NCI-H1694 (cell line): ENCODE results near the gene MLIP.

ENCODE experiments used
- DNase-seq: peaks from one replicate; lab custom pipeline; 2025; lab: John Stamatoyannopoulos, UW

Gene MLIP

DNA sequence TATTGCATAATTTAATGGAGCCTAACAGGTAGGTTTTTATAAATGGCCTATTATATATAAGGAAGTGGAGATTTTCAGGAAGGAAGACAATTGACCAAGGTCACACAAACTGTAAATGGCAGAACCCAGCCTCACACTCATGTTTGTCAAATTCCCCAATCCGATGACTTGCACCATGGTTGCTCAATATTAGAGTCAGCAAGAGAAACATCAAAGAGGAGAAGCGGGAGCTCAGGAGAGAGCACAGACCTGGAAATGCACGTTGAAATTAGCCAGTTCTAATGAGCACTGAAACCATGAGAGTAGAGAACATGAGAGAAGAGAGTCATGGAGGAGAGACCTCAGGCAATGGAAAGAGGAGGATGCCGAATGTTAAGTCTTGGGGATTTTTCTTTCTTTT, 13.5 kb upstream of the MLIP start:
- DNase-seq, result no peak

DNA sequence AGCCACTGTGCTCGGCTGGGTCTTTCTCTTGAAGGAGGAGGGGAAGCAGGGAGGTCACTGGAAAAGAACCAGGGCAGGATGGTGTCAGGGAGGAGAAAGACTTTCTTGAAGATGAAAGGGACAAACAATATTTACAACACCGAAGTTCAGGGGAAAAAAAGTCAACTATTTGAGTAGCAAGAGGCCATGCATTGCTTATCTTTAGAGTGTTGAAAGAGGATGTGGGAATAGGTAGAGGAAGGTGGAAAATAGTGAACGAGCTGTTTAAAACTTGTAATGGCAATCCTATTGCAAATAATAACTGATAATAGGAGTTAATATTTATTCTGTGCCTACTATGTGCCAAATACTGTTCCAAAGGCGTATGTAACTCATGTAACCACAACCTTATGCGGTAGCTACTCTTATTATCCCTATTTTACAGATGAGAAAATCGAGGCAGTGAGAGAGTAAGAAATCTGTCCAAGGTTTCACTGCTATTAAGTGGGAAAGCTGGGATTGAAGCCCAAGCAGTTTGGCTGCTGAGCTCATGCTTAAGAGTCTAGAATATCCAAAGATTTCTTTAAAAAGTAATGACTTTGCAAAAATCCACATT, 12.7 kb upstream of the MLIP start:
- no peak for DNase-seq

DNA sequence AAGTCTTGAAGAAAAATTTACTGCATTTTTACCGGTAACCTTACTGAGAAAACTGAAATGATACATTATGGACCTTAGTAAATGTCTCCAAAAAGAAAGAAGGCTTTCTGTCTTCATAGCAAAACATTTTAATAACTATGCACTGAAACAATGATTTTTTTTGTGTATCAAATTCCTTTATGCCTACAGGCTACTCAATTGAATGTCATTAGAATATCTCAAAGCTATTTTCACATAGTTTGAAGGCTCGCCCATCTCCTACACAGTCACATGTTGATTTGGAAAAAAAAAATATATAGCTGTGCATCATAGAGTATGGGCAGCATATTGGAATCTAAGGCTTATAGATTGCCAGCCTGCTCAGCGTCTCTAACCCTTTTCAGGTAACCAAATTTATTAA, 12.0 kb upstream of the MLIP start:
- no peak for DNase-seq

DNA sequence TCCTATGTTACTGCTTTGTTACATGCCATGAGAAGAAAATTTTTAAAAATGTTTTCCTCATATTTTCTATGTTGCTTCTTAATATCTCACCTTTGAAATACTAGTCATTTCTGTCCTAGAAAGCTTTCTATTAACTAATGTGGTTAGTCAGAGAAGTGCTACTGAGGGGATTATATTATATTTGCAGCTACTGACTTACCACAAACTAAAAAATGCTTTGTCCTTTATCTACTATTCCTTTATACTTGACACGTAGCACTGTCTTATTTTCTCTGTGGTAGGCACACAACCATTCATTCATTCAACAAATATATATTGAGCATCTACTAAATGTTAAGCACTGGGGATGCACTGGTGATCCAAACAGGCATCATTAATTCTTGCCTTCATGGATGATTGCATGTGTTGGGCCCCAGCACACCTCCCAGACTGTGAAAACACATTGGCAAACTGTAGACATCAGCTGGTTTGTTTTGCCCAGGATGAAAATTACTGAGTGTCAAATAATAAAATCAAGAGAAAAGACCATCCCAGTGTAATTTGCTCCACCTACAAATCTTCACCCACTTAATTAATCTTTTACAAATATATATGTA, 10.7 kb upstream of the MLIP start:
- no peak for DNase-seq

GRCh38 chr6:54102238-54102637, 9.0 kb upstream of the MLIP start:
- DNase-seq, result no peak

- DNase-seq, result no peak
Measured at GRCh38 chr6:54103497-54103896, 7.7 kb upstream of the MLIP start.

GRCh38 chr6:54106727-54107126, 4.5 kb upstream of the MLIP start:
- DNase-seq, result no peak

DNA sequence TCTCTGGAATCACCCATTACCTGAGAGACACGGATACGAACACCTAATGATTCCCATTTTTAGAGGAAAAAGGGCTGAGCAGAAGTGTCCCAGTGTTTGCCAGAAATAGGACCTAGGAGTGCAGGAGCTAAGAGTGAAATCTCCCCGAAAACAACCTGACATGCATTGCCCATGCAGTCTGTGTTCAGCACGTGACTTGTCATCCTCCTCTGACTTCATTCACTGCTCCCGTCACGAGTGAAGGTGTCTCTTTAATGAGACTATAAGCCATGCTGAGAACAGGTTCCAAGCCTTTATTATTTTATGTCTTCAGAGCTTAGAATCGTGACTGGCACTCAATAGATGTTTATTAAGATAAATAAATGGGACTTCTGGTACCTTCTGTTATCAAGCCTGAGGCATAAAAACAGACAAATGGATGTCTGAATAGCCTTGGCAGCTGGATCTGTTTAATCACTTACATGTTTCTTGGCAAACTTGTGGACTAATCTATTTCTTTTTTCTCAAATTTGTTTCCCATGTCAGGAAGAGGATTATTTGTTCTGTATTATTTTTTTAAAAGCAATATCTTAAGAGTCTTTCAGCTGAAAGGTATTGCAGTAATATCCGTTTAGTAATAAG, 3.7 kb upstream of the MLIP start:
- no peak for DNase-seq

GRCh38 chr6:54108271-54108670, 3.0 kb upstream of the MLIP start:
- no peak for DNase-seq

GRCh38 chr6:54109586-54109985, 1.7 kb upstream of the MLIP start:
- DNase-seq, result no peak

GRCh38 chr6:54112151-54112650, 958 bp downstream of the MLIP start:
- no peak for DNase-seq

GRCh38 chr6:54114991-54115390, 3.7 kb downstream of the MLIP start:
- no peak for DNase-seq

GRCh38 chr6:54115966-54116365, 4.7 kb downstream of the MLIP start:
- no peak for DNase-seq

GRCh38 chr6:54118117-54118516, 6.9 kb downstream of the MLIP start:
- DNase-seq, result no peak

DNA sequence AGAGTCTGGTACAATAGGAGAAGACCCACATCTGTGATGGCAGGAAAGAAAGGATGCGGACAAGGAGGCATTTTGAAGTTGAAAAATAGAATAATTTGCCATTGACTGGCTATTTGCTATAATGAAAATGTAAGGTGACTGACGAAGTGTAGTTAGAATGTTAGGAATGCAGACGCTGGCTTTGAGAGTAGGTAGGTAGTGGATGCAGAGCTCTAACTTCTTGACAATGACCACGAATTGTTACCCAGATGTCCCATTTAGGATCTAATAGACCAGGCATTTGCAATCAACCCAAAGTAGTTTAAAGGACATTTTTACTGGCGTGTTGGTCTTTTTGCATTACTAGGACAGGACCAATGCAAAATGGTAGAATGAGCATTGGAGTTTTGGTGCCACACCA, 14.2 kb downstream of the MLIP start:
- DNase-seq, result no peak

- DNase-seq, result no peak
Measured at GRCh38 chr6:54130179-54130578, 18.9 kb downstream of the MLIP start.

DNA sequence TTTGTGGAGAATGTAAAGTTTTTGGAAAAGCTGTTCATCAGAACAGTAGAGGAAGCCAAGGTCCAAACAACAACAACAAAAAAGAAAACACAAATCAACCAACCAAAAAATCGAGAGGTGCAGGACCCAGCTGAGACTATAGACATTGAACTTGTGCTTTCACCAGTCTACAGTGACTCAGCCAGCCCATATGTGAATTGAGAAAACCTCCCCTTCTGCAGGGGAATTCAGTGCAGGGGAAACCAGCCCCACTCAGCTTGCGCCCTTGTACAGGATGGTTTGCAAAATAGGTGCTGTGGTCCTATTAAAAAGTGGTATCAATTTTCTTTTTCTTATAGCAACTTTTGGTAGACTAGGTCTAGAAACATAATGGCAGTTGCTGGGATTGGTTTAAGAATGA, 21.3 kb downstream of the MLIP start:
- no peak for DNase-seq

DNA sequence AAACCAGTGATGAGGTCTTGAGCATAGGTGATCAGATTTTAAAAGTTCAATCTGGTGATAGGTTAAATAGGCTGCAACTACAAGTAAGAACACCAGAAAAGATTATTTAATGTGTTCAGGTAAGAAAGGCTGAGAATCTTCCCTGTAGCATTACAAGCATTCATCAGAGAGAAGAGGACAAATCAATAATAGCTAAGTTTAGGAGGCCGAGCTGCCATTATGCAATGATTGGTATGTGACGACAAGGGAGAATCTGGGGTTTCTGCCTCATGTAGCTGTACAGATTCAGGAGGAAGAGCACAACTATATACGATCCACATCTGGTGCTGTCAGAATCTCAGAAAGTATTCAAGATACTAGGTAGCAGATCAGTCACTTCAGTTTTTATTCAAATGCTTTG, 21.9 kb downstream of the MLIP start:
- DNase-seq, result no peak

DNA sequence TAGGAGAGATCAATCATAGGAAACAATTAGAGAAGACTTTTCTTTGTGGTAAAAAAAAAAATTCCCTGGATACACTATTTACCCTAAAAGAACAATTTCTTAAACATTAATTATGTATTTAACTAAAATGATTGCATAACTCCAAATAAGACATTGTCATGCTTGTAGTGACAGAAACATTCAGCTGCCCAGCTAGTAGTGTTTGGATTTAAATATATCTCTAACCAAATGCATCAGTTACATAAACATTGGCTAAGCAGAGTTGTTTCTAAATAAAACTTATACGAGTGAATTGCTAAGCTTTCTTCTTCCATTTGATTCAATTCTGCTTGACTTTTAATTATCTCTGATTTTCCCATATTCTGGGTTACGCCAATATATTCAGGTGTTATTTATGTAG, 23.7 kb downstream of the MLIP start:
- no peak for DNase-seq

DNA sequence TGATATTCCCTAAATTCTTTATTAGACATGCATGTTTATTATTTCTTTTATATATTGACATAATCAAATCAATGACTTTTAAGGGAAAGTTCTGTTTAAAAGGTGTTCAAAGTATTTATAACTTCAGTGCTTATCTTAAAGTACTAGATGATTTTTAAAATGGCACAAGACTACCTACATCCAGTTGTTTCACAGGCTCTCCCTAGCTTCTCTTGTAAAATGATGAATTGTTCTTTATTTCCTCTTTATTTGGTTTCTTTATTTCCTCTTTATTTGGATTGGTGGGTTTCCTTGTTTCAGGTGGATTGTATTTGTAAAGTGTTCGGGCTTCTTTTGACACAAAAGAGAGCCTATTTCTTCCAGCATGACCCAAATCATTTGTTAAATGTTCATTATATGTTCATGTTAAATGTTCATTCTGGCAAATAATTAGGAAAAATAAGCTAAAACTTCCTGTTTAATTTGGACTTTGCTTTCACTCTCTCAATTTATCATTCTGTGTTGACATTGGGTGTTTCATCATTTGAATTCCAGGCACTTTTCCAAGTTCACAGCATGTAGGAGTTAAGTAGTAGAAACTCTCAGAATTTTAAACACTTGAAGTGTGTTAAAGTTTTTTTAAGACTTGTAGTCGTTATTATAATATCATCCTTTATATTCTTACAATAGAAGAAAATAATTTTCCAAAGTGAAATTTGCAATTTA, 24.6 kb downstream of the MLIP start:
- DNase-seq, result no peak

GRCh38 chr6:54138795-54139194, 27.6 kb downstream of the MLIP start:
- no peak for DNase-seq

DNA sequence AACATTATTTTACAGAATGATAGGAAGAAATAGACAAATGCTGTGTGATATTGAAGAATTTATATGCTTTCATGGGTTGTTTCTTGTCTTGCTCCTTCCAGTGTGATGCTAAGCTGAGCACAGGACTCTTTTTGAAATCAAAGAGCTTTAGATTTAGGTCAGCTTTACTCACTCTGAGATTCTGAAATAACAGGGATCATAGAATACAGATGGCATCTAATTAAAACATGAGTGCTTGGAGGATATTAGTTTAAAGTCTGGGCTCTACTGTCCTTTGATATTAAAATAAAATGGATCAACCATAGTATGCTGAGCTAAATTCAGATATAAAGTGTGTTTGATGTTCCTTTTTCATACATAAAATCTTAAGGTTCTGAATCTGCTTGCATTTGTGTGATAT, 29.6 kb downstream of the MLIP start:
- DNase-seq, result no peak

DNA sequence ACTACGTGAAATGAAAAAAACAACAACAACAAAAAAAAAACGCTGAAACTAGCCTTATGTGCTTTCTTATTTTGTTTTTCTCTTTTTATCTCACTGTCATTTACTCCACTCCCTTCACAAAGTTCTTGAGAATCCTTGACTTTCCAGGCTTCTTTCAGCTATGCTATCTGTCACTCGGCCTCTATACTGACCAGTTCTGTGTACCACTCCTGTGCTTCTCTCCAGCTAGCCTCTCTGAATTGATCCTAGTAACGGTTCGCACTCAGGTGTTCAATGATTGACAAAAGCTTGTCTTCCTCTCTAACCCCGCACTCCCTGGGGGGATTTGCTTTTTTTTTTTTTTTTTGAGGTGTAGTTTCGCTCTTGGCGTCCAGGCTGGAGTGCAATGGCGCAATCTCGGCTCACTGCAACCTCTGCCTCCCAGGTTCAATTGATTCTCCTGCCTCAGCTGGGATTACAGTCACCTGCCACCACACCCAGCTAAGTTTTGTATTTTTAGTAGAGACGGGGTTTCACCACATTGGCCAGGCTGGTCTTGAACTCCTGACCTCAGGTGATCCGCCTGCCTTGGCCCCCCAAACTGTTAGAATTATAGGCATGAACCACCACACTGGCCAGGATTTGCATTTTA, 31.8 kb downstream of the MLIP start:
- DNase-seq, result no peak
